HCT116 (cell line): ENCODE data around the gene C12orf50. TPM values are rescaled to one million over a fixed set of nuclear protein-coding genes. Genes with fewer than 3 reads are reported as not detected.

Experiments
- ATAC-seq: fragments of 200-7000 bp; cut with Tn5 transposase; 2 replicates; pipeline ENCODE4 v1.9.1; 2020; ENCODE audit warnings: mild to moderate bottlenecking, moderate library complexity
- BruUV-seq: library from RNA; stranded (reverse); fragments of 400-500 nt; replicated peaks from 2 replicates; lab custom pipeline; 2021; lab: Mats Ljungman, UMichigan
- CTCF ChIA-PET: fragments of 300-600 bp; sonication (Branson Sonifier 250); formaldehyde crosslinking; loops from one replicate; lab custom pipeline; 2021; ENCODE audit warnings: antibody characterized with exemption; lab: Charles Lee
- POLR2A ChIA-PET: fragments of 300-600, 350-600 bp; sonication (Branson Sonifier 250); formaldehyde crosslinking; loops from one replicate; lab custom pipeline; 2021; ENCODE audit warnings: antibody characterized with exemption; lab: Charles Lee
- RAD21 ChIA-PET, 2 experiments: fragments of 300-600 bp; sonication (Branson Sonifier 250); formaldehyde crosslinking; loops; one replicate each; lab custom pipeline; 2023; ENCODE audit warnings: low total read pairs in 2 of 2; ENCODE audit not compliant: uncharacterized antibody in 2 of 2, unreplicated experiment in 2 of 2, low non-redundant PET in 1 of 2; lab: Charles Lee
- DNase-seq: peaks from one replicate; pipeline ENCODE4 v3.0.0-alpha.2; 2010; ENCODE audit warnings: low read depth, low spot score
- H2AFZ ChIP-seq: fragments of 200-600 bp; shearing (Covaris generic), sonication (generic); 2 replicates; pipeline ENCODE4 v1.6.1; 2017; ENCODE audit warnings: low read depth, mixed run types, mixed read lengths, antibody characterized with exemption, low read length; ENCODE audit not compliant: poor library complexity, severe bottlenecking
- H3K27ac ChIP-seq: 2 replicates; pipeline ENCODE4 v1.5.1; 2012; ENCODE audit warnings: low read depth, low read length
- H3K27me3 ChIP-seq: fragments of 200-600 bp; sonication (generic); 2 replicates; pipeline ENCODE4 v1.6.1; 2016; ENCODE audit warnings: mixed run types, low read length, mixed read lengths; ENCODE audit not compliant: insufficient read depth
- H3K36me3 ChIP-seq, 2 experiments: fragments of 200-500 bp in 1 of 2; fragments of 200-600 bp in 1 of 2; sonication (Bioruptor generic) in 1 of 2; sonication (generic) in 1 of 2; 2 replicates each; pipeline versions ENCODE4 v1.5.1 to v1.6.1; 2014 to 2016; ENCODE audit warnings: low read length in 2 of 2, inconsistent platforms in 1 of 2, mixed read lengths in 1 of 2, mixed run types in 1 of 2; ENCODE audit not compliant: insufficient read depth in 2 of 2, control insufficient read depth in 1 of 2
- H3K4me1 ChIP-seq, 2 experiments: fragments of 200-600 bp in 1 of 2; sonication (generic) in 1 of 2; 2 replicates each; pipeline versions ENCODE4 v1.5.1 to v1.6.1; 2012 to 2017; ENCODE audit warnings: low read length in 2 of 2, inconsistent platforms in 1 of 2, mild to moderate bottlenecking in 1 of 2, mixed read lengths in 1 of 2, mixed run types in 1 of 2, moderate library complexity in 1 of 2; ENCODE audit not compliant: insufficient read depth in 2 of 2, control insufficient read depth in 1 of 2
- H3K4me2 ChIP-seq: fragments of 200-600 bp; sonication (generic); 2 replicates; pipeline ENCODE4 v1.6.1; 2017; ENCODE audit warnings: mixed run types, low read length, mixed read lengths
- H3K4me3 ChIP-seq, 2 experiments: fragments of 200-600 bp in 1 of 2; sonication (generic) in 1 of 2; replicated peaks in 1 of 2; 2 replicates each; pipeline ENCODE4 v1.5.1; 2011 to 2016; ENCODE audit warnings: low read length in 2 of 2, control low read depth in 1 of 2, low read depth in 1 of 2, mild to moderate bottlenecking in 1 of 2, mixed read lengths in 1 of 2, mixed run types in 1 of 2
- H3K79me2 ChIP-seq: fragments of 200-600 bp; sonication (generic); 2 replicates; pipeline ENCODE4 v1.6.1; 2017; ENCODE audit warnings: mild to moderate bottlenecking, mixed run types, low read length, moderate library complexity, mixed read lengths; ENCODE audit not compliant: insufficient read depth
- H3K9ac ChIP-seq: fragments of 200-600 bp; sonication (generic); 2 replicates; pipeline ENCODE4 v1.6.1; 2016; ENCODE audit warnings: low read length, mixed read lengths
- H3K9me2 ChIP-seq: fragments of 200-600 bp; sonication (generic), shearing (Covaris generic); 2 replicates; pipeline ENCODE4 v1.6.1; 2017; ENCODE audit warnings: mixed run types, mild to moderate bottlenecking, moderate library complexity; ENCODE audit not compliant: insufficient read depth
- H3K9me3 ChIP-seq, 2 experiments: fragments of 200-500 bp in 1 of 2; fragments of 200-600 bp in 1 of 2; sonication (Bioruptor generic) in 1 of 2; sonication (generic) in 1 of 2; 2 replicates each; pipeline ENCODE4 v1.6.1; 2014 to 2017; ENCODE audit warnings: low read length in 2 of 2, mixed read lengths in 2 of 2, inconsistent platforms in 1 of 2, low read depth in 1 of 2, mild to moderate bottlenecking in 1 of 2, mixed run types in 1 of 2, moderate library complexity in 1 of 2; ENCODE audit not compliant: control insufficient read depth in 1 of 2, insufficient read depth in 1 of 2
- H4K20me1 ChIP-seq: fragments of 200-600 bp; sonication (generic), shearing (Covaris generic); 2 replicates; pipeline ENCODE4 v1.6.1; 2017; ENCODE audit warnings: mixed run types, mild to moderate bottlenecking, moderate library complexity; ENCODE audit not compliant: insufficient read depth
- EGR1 ChIP-seq: IDR thresholded peaks from 2 replicates; pipeline ENCODE4 v1.6.1; 2012; ENCODE audit warnings: low read depth
- ELF1 ChIP-seq: IDR thresholded peaks from 2 replicates; pipeline ENCODE4 v1.6.1; 2012; ENCODE audit warnings: low read depth, borderline replicate concordance
- EZH2 ChIP-seq: fragments of 200-600 bp; sonication (generic); IDR thresholded peaks from 2 replicates; pipeline ENCODE4 v1.6.1; 2017; ENCODE audit warnings: antibody characterized with exemption, mixed run types
- EZH2phosphoT487 ChIP-seq: fragments of 200-600 bp; IDR thresholded peaks from 2 replicates; pipeline ENCODE4 v1.6.1; 2018; ENCODE audit warnings: antibody characterized with exemption, borderline replicate concordance
- FOSL1 ChIP-seq: IDR thresholded peaks from 2 replicates; pipeline ENCODE4 v1.6.1; 2012; ENCODE audit warnings: low read depth
- JUND ChIP-seq: IDR thresholded peaks from 2 replicates; pipeline ENCODE4 v1.6.1; 2012
- POLR2A ChIP-seq: IDR thresholded peaks from 2 replicates; pipeline ENCODE4 v1.7.0; 2011; ENCODE audit warnings: borderline replicate concordance; ENCODE audit not compliant: insufficient read depth, insufficient read length; ENCODE audit errors: extremely low read depth
- SIN3A ChIP-seq: IDR thresholded peaks from 2 replicates; pipeline ENCODE4 v1.6.1; 2012; ENCODE audit warnings: low read depth
- SP1 ChIP-seq: IDR thresholded peaks from 2 replicates; pipeline ENCODE4 v1.6.1; 2012; ENCODE audit warnings: low read depth
- YY1 ChIP-seq: IDR thresholded peaks from 2 replicates; pipeline ENCODE4 v1.6.1; 2011; ENCODE audit warnings: low read length, low read depth, moderate library complexity, mild to moderate bottlenecking; ENCODE audit not compliant: insufficient replicate concordance; ENCODE audit errors: extremely low read depth
- ZFX ChIP-seq: fragments of 450-650 bp; IDR thresholded peaks from 2 replicates; pipeline ENCODE4 v1.6.1; 2017
- intact Hi-C: fragments of 100-400 bp; cut with micrococcal nuclease; formaldehyde crosslinking; loops from 2 replicates; pipeline ENCODE4 v1.10.0; 2022
- total RNA-seq: library from RNA; stranded (reverse); gene quantifications from one replicate; pipeline ENCODE4 v1.2.1, GENCODE V29; 2021; ENCODE audit not compliant: unreplicated experiment
- TF ChIP-seq, protein P1 (sequence below): IDR thresholded peaks from 2 replicates; pipeline ENCODE4 v1.6.1; 2011; ENCODE audit warnings: mild to moderate bottlenecking, low read length, moderate library complexity; ENCODE audit not compliant: insufficient replicate concordance; ENCODE audit errors: extremely low read depth
- TF ChIP-seq, protein P2 (sequence below): IDR thresholded peaks from 2 replicates; pipeline ENCODE4 v1.6.1; 2012

C12orf50 gene
- total RNA-seq, 1 experiment from 2014 or later, result not detected

DNA sequence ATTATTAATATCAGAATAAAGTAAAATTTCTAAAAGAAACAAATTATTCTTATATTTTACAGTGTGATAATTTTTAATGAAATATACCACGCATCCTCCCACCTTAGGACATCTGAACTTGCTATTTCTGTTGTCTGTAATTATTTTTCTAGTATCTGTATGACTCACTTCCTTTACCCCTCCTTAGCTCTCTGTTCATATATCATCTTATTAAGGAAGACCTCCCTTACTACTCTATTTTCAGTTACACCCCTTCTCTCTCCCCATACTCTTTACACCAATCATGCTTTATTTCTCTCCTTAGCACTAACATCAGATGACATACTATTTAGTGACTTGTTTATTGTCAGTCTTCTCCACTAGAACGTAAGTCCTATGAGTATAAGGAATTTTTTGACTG, 34.2 kb upstream of the C12orf50 start:
- peaks cover 0 to 9% of the 10 kb centered on the region in 2 experiments; a peak in 2 of 4 replicates for H3K4me1 ChIP-seq
- no peak for ATAC-seq
- no peak overlapping the region for H3K4me3 ChIP-seq
- H2AFZ ChIP-seq, result no peak overlapping the region
- H3K79me2 ChIP-seq, result no peaks in the 10 kb centered on the region
- RAD21 ChIA-PET, result no interaction called here
- DNase-seq, result no peak
- POLR2A ChIA-PET, result no interaction called here
- no peak overlapping the region for H3K9ac ChIP-seq
- H3K27ac ChIP-seq, result no peak overlapping the region
- no peaks in the 10 kb centered on the region for H3K27me3 ChIP-seq
- no TSS peak for BruUV-seq
- TF ChIP-seq JUND, result 0 out of 2 replicates have a peak, but pooled peaks have one; percentile 16
- TF ChIP-seq YY1, result no peak
- intact Hi-C loops, result no loop called here
- H3K36me3 ChIP-seq, result peaks cover 0 to 2% of the 10 kb centered on the region in 2 experiments; a peak in 1 of 4 replicates
- CTCF ChIA-PET, result no interaction called here
- H3K4me2 ChIP-seq, result peak overlapping the region; percentile 26; the same call in 1 of the 2 replicates
- no peaks in the 10 kb centered on the region for H3K9me3 ChIP-seq
- H3K9me2 ChIP-seq, result no peaks in the 10 kb centered on the region
- no peaks in the 10 kb centered on the region for H4K20me1 ChIP-seq

DNA sequence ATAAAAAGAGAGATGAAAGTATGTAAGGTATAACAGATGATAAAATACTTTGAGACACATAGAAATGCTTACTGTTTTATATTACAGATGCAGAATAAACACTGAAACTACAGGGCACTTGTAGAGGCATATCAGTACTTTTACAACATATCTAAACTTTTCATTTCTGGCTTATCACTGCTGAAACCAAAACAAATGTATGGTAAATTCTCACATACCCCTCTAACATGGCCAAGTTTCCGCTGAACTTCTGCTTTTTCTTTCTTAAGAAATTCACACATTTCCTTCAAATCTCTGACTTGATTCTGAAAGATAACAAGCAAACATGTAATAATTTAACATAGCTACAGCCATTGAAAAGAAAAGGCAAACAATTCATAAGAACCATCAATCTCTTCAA, 33.3 kb upstream of the C12orf50 start:
- ATAC-seq, result no peak
- ChIA-PET POLR2A (no interaction called here), RAD21 (no interaction called here), CTCF (no interaction called here)
- intact Hi-C loops, result no loop called here
- H3K9ac ChIP-seq, result no peak overlapping the region
- H2AFZ ChIP-seq, result no peak overlapping the region
- H3K4me1 ChIP-seq, result peaks cover 0 to 9% of the 10 kb centered on the region in 2 experiments; a peak in 2 of 4 replicates
- H3K9me2 ChIP-seq, result no peaks in the 10 kb centered on the region
- H4K20me1 ChIP-seq, result no peaks in the 10 kb centered on the region
- no peaks in the 10 kb centered on the region for H3K9me3 ChIP-seq
- H3K27me3 ChIP-seq, result no peaks in the 10 kb centered on the region
- H3K79me2 ChIP-seq, result no peaks in the 10 kb centered on the region
- H3K4me2 ChIP-seq, result no peak overlapping the region
- no peak overlapping the region for H3K4me3 ChIP-seq
- H3K27ac ChIP-seq, result no peak overlapping the region
- DNase-seq, result no peak
- BruUV-seq, result no TSS peak
- H3K36me3 ChIP-seq, result no peaks in the 10 kb centered on the region
- no peak for TF ChIP-seq ZFX
- TF ChIP-seq POLR2A, result no peak
- TF ChIP-seq SIN3A, result no peak
- TF ChIP-seq, protein P1, sequence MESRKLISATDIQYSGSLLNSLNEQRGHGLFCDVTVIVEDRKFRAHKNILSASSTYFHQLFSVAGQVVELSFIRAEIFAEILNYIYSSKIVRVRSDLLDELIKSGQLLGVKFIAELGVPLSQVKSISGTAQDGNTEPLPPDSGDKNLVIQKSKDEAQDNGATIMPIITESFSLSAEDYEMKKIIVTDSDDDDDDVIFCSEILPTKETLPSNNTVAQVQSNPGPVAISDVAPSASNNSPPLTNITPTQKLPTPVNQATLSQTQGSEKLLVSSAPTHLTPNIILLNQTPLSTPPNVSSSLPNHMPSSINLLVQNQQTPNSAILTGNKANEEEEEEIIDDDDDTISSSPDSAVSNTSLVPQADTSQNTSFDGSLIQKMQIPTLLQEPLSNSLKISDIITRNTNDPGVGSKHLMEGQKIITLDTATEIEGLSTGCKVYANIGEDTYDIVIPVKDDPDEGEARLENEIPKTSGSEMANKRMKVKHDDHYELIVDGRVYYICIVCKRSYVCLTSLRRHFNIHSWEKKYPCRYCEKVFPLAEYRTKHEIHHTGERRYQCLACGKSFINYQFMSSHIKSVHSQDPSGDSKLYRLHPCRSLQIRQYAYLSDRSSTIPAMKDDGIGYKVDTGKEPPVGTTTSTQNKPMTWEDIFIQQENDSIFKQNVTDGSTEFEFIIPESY, result no peak
- TF ChIP-seq, protein P2, sequence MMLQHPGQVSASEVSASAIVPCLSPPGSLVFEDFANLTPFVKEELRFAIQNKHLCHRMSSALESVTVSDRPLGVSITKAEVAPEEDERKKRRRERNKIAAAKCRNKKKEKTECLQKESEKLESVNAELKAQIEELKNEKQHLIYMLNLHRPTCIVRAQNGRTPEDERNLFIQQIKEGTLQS, result no peak
- TF ChIP-seq ELF1, result no peak
- no peak for TF ChIP-seq EGR1
- no peak for TF ChIP-seq EZH2
- no peak for TF ChIP-seq SP1
- TF ChIP-seq EZH2phosphoT487, result no peak
- no peak for TF ChIP-seq FOSL1
- no peak for TF ChIP-seq JUND
- TF ChIP-seq YY1, result no peak
